IMR-90 (cell line): ENCODE data around the gene HOXA3. TPM values are rescaled to one million over a fixed set of nuclear protein-coding genes. Genes with fewer than 3 reads are reported as not detected.

ENCODE experiments used
- ATAC-seq: fragments of 200-7000 bp; cut with Tn5 transposase; 2 replicates; pipeline ENCODE4 v1.9.1; 2020; ENCODE audit warnings: low read depth, mild to moderate bottlenecking, moderate library complexity
- BruUV-seq: library from RNA; stranded (reverse); fragments of 400-500 nt; replicated peaks from 2 replicates; lab custom pipeline; 2021; lab: Mats Ljungman, UMichigan
- CTCF ChIA-PET: fragments of 300-600 bp; formaldehyde crosslinking; extraction: SDS; loops from one replicate; lab custom pipeline; 2021; ENCODE audit warnings: antibody characterized with exemption; lab: Yijun Ruan, JAX
- POLR2A ChIA-PET: fragments of 300-600 bp; sonication (Branson Sonifier 250); formaldehyde crosslinking; loops from one replicate; lab custom pipeline; 2022; ENCODE audit warnings: antibody characterized with exemption; ENCODE audit not compliant: unreplicated experiment; lab: Charles Lee
- DNase-seq: peaks from one replicate; pipeline ENCODE4 v3.0.0; 2013
- H2AFZ ChIP-seq: replicated peaks from 2 replicates; pipeline ENCODE3; 2013; ENCODE audit warnings: low read length, mild to moderate bottlenecking; ENCODE audit not compliant: poor library complexity
- H2AK5ac ChIP-seq: 2 replicates; pipeline ENCODE4 v1.6.1; 2013; ENCODE audit warnings: low read depth, low read length, inconsistent platforms
- H2AK9ac ChIP-seq: replicated peaks from 2 replicates; pipeline ENCODE3; 2013; ENCODE audit warnings: mild to moderate bottlenecking, low read depth, low read length, moderate library complexity; ENCODE audit not compliant: poor library complexity
- H2BK120ac ChIP-seq: 2 replicates; pipeline ENCODE4 v1.6.1; 2013; ENCODE audit warnings: low read depth, low read length, inconsistent platforms
- H2BK15ac ChIP-seq: 3 replicates; pipeline ENCODE4 v1.6.1; 2013; ENCODE audit warnings: low read depth, low read length, inconsistent platforms
- H2BK20ac ChIP-seq: 2 replicates; pipeline ENCODE4 v1.6.1; 2013; ENCODE audit warnings: low read depth, mild to moderate bottlenecking, inconsistent platforms, low read length, moderate library complexity
- H2BK5ac ChIP-seq: 2 replicates; pipeline ENCODE4 v1.6.1; 2013; ENCODE audit warnings: mild to moderate bottlenecking, low read depth, low read length, inconsistent platforms; ENCODE audit not compliant: poor library complexity, severe bottlenecking
- H3K14ac ChIP-seq: replicated peaks from 2 replicates; pipeline ENCODE4 v1.6.1; 2013; ENCODE audit warnings: low read depth, low read length, inconsistent platforms
- H3K18ac ChIP-seq: 2 replicates; pipeline ENCODE4 v1.6.1; 2013; ENCODE audit warnings: low read depth, low read length, control low read depth
- H3K23ac ChIP-seq: 2 replicates; pipeline ENCODE4 v1.6.1; 2013; ENCODE audit warnings: low read depth, low read length, inconsistent platforms
- H3K27ac ChIP-seq: 2 replicates; pipeline ENCODE4 v1.5.1; 2013; ENCODE audit warnings: mild to moderate bottlenecking, control low read depth, low read length; ENCODE audit not compliant: insufficient read depth
- H3K27me3 ChIP-seq: 2 replicates; pipeline ENCODE4 v1.6.1; 2013; ENCODE audit warnings: low read length; ENCODE audit not compliant: control insufficient read depth, insufficient read depth
- H3K36me3 ChIP-seq: 2 replicates; pipeline ENCODE4 v1.6.1; 2013; ENCODE audit warnings: low read length, mixed read lengths; ENCODE audit not compliant: control insufficient read depth, insufficient read depth
- H3K4ac ChIP-seq: 2 replicates; pipeline ENCODE4 v1.6.1; 2013; ENCODE audit warnings: low read depth, low read length, inconsistent platforms
- H3K4me1 ChIP-seq: 2 replicates; pipeline ENCODE4 v1.6.1; 2013; ENCODE audit warnings: low read length, mixed read lengths; ENCODE audit not compliant: control insufficient read depth, insufficient read depth
- H3K4me2 ChIP-seq: 2 replicates; pipeline ENCODE4 v1.6.1; 2013; ENCODE audit warnings: low read depth, mild to moderate bottlenecking, control low read depth, low read length, moderate library complexity
- H3K4me3 ChIP-seq: 2 replicates; pipeline ENCODE4 v1.5.1; 2013; ENCODE audit warnings: low read depth, mild to moderate bottlenecking, control low read depth, low read length, moderate library complexity; ENCODE audit not compliant: insufficient read depth
- H3K56ac ChIP-seq: 2 replicates; pipeline ENCODE4 v1.6.1; 2013; ENCODE audit warnings: low read length, inconsistent platforms; ENCODE audit not compliant: insufficient read depth; ENCODE audit errors: extremely low read depth
- H3K79me1 ChIP-seq, 2 experiments: 2 replicates each; pipeline ENCODE4 v1.6.1; 2013; ENCODE audit warnings: low read length in 2 of 2, inconsistent platforms in 1 of 2, low read depth in 1 of 2
- H3K9ac ChIP-seq: 2 replicates; pipeline ENCODE4 v1.6.1; 2013; ENCODE audit warnings: low read depth, low read length, control low read depth
- H3K9me1 ChIP-seq: 2 replicates; pipeline ENCODE4 v1.6.1; 2013; ENCODE audit warnings: low read length, inconsistent platforms; ENCODE audit not compliant: insufficient read depth
- H3K9me3 ChIP-seq: 2 replicates; pipeline ENCODE4 v1.6.1; 2013; ENCODE audit warnings: low read length; ENCODE audit not compliant: control insufficient read depth, insufficient read depth
- H4K20me1 ChIP-seq: 2 replicates; pipeline ENCODE4 v1.6.1; 2013; ENCODE audit warnings: low read length, inconsistent platforms; ENCODE audit not compliant: insufficient read depth
- H4K5ac ChIP-seq: 2 replicates; pipeline ENCODE4 v1.6.1; 2013; ENCODE audit warnings: mild to moderate bottlenecking, low read depth, low read length, control low read depth
- H4K8ac ChIP-seq, 2 experiments: 2 replicates each; pipeline ENCODE4 v1.6.1; 2013; ENCODE audit warnings: low read depth in 2 of 2, low read length in 2 of 2, control low read depth in 1 of 2, inconsistent platforms in 1 of 2
- H4K91ac ChIP-seq: 2 replicates; pipeline ENCODE4 v1.6.1; 2013; ENCODE audit warnings: low read depth, low read length, inconsistent platforms; ENCODE audit not compliant: insufficient read depth
- BHLHE40 ChIP-seq: fragments of 150-350 bp; IDR thresholded peaks from 2 replicates; pipeline ENCODE4 v1.6.1; 2016; ENCODE audit warnings: mild to moderate bottlenecking, low read depth, low read length
- CEBPB ChIP-seq: IDR thresholded peaks from 2 replicates; pipeline ENCODE4 v1.6.1; 2012; ENCODE audit warnings: low read depth, low read length, improper control_type of control experiment
- CHD1 ChIP-seq: IDR thresholded peaks from 2 replicates; pipeline ENCODE4 v1.6.1; 2012; ENCODE audit warnings: low read depth, low read length, improper control_type of control experiment
- FOS ChIP-seq: fragments of 150-350 bp; IDR thresholded peaks from 2 replicates; pipeline ENCODE4 v1.6.1; 2016; ENCODE audit warnings: low read depth, low read length
- MAFK ChIP-seq: IDR thresholded peaks from 2 replicates; pipeline ENCODE4 v1.6.1; 2012; ENCODE audit warnings: low read depth, low read length, improper control_type of control experiment
- MAZ ChIP-seq: IDR thresholded peaks from 2 replicates; pipeline ENCODE4 v1.6.1; 2012; ENCODE audit warnings: low read depth, mild to moderate bottlenecking, low read length, improper control_type of control experiment, moderate library complexity, borderline replicate concordance
- POLR2A ChIP-seq: IDR thresholded peaks from 2 replicates; pipeline ENCODE4 v1.6.1; 2012; ENCODE audit warnings: mild to moderate bottlenecking, low read depth, low read length
- RAD21 ChIP-seq: IDR thresholded peaks from 2 replicates; pipeline ENCODE4 v1.6.1; 2012; ENCODE audit warnings: low read length, improper control_type of control experiment
- RCOR1 ChIP-seq: IDR thresholded peaks from 2 replicates; pipeline ENCODE4 v1.6.1; 2012; ENCODE audit warnings: mild to moderate bottlenecking, low read length, improper control_type of control experiment; ENCODE audit not compliant: insufficient replicate concordance
- RFX5 ChIP-seq: IDR thresholded peaks from 2 replicates; pipeline ENCODE4 v1.8.0; 2012; ENCODE audit warnings: low read depth, mild to moderate bottlenecking, low read length, moderate library complexity
- SMC3 ChIP-seq: fragments of 150-350 bp; IDR thresholded peaks from 2 replicates; pipeline ENCODE4 v1.6.1; 2016; ENCODE audit warnings: low read depth, mild to moderate bottlenecking, antibody characterized with exemption, low read length, moderate library complexity
- WGBS, 2 experiments: methylation state at CpG; one replicate each; pipeline versions ENCODE4 v1.1.5 to v1.1.7; 2013; ENCODE audit warnings: missing lambda C conversion rate in 2 of 2; ENCODE audit not compliant: insufficient read length in 1 of 2; ENCODE audit errors: extremely low coverage in 2 of 2; 5-methylcytosine and 5-hydroxymethylcytosine counted together
- dilution Hi-C: fragments of 300-500 bp; cut with HindIII; formaldehyde crosslinking; loops from one replicate; pipeline ENCODE4 v1.14.3; 2018; ENCODE audit warnings: low sequenced_read_pairs; ENCODE audit not compliant: unreplicated experiment
- in situ Hi-C: fragments of 300-500 bp; cut with MboI; formaldehyde crosslinking; loops from 3 replicates; pipeline ENCODE4 v1.14.3; 2019; ENCODE audit warnings: low sequenced_read_pairs, inconsistent platforms, mixed read lengths
- intact Hi-C: fragments of 100-400 bp; cut with micrococcal nuclease; formaldehyde crosslinking; loops from 2 replicates; pipeline ENCODE4 v1.10.0; 2022
- polyA plus RNA-seq, 3 experiments: library from polyadenylated mRNA; depleted of rRNA; stranded (reverse); fragments of >200 nt; gene quantifications; 2 replicates each; pipeline ENCODE4 v1.2.3, GENCODE V29; 2012; ENCODE audit warnings: low replicate concordance in 1 of 3
- total RNA-seq: library from RNA; depleted of rRNA; stranded (reverse); fragments of >200 nt; gene quantifications from 2 replicates; pipeline ENCODE4 v1.2.3, GENCODE V29; 2012
- TF ChIP-seq, protein P1 (sequence below): fragments of 150-350 bp; IDR thresholded peaks from 2 replicates; pipeline ENCODE4 v1.6.1; 2016; ENCODE audit warnings: low read depth, mild to moderate bottlenecking, low read length, moderate library complexity, borderline replicate concordance
- TF ChIP-seq, protein P2 (sequence below): conservative IDR thresholded peaks from 2 replicates; pipeline ENCODE4 v1.5.1; 2012; ENCODE audit warnings: mild to moderate bottlenecking, low read depth, low read length, improper control_type of control experiment
- TF ChIP-seq, protein P3 (sequence below): fragments of 150-350 bp; IDR thresholded peaks from 2 replicates; pipeline ENCODE4 v1.6.1; 2017; ENCODE audit warnings: mild to moderate bottlenecking, antibody characterized with exemption, low read length, low read depth

HOXA3 gene
- total and polyA plus RNA-seq, 2 of the 4 experiments (the other 2 are of a cell fraction): 0.90 to 5.4 TPM

DNA sequence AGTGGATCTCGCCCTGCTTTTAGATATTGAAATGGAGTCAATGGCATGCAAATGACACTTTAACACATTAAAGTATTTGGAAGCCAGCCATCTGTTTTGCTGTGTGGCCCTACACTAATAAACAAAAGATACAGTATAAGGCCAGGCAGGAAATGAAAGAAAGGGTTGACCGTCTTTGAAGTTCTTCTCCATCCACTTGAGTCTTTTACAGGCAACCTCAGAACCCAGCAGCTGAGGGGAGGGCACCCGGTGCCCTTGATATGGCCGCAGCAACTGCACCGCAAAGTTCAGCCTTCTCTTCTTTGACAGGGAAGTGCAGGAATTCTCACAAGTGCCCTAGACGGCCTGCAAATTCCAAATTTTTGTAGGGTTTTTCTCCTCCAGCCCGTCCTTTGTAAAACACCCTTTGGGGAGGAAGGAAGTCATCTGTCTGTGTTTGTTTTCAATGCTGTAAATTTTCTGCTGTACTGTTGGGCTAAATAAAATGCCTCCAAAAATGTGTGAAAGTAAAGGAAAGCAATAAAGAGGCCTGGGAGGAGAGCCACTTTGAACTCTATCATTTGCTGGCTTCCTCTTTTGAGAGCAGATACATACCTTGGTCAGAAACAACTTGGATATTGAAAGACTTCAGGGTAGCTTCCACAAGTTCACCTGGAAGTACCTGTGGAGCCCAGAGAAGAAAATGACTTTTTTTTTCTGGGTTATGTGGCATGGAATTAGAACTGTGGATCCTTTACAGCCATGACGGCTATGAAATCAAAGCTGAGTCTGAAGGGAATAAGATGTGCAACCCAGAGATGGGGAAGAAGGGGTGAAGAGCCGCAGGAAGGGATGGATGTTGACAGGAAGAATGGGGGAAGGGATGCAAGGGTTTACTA is 60.2 kb downstream of the HOXA3 start:
- no peak for ATAC-seq
- no peak for DNase-seq
- Histone ChIP-seq H2BK120ac (no peak overlapping the region), H4K91ac (no peak overlapping the region), H2BK5ac (no peak overlapping the region), H2AK9ac (no peak overlapping the region), H2BK20ac (no peak overlapping the region), H3K14ac (no peak overlapping the region), H4K20me1 (peaks cover 3% of the 10 kb centered on the region), H3K9me3 (no peaks in the 10 kb centered on the region), H3K56ac (no peak overlapping the region), H3K9ac (no peak overlapping the region), H3K4ac (no peak overlapping the region), H3K9me1 (no peaks in the 10 kb centered on the region), H3K27ac (no peak overlapping the region), H3K4me3 (no peak overlapping the region), H3K4me1 (no peaks in the 10 kb centered on the region), H3K27me3 (peaks cover 4% of the 10 kb centered on the region; the same call in 1 of the 2 replicates), H2AK5ac (no peak overlapping the region), H4K8ac (no peak overlapping the region), H3K36me3 (no peaks in the 10 kb centered on the region), H2AFZ (no peak overlapping the region), H3K79me1 (peaks cover 10 to 16% of the 10 kb centered on the region in 2 experiments; a peak in 3 of 4 replicates), H4K5ac (no peak overlapping the region), H2BK15ac (no peak overlapping the region), H3K4me2 (no peak overlapping the region), H3K18ac (no peak overlapping the region), H3K23ac (no peak overlapping the region)
- TF ChIP-seq, protein P1, sequence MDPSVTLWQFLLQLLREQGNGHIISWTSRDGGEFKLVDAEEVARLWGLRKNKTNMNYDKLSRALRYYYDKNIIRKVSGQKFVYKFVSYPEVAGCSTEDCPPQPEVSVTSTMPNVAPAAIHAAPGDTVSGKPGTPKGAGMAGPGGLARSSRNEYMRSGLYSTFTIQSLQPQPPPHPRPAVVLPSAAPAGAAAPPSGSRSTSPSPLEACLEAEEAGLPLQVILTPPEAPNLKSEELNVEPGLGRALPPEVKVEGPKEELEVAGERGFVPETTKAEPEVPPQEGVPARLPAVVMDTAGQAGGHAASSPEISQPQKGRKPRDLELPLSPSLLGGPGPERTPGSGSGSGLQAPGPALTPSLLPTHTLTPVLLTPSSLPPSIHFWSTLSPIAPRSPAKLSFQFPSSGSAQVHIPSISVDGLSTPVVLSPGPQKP: no peak
- TF ChIP-seq POLR2A (no peak), FOS (no peak), SMC3 (no peak), RFX5 (no peak), BHLHE40 (no peak), RAD21 (no peak), CEBPB (no peak), MAFK (no peak), CHD1 (no peak), RCOR1 (no peak), MAZ (no peak)
- TF ChIP-seq, protein P2, sequence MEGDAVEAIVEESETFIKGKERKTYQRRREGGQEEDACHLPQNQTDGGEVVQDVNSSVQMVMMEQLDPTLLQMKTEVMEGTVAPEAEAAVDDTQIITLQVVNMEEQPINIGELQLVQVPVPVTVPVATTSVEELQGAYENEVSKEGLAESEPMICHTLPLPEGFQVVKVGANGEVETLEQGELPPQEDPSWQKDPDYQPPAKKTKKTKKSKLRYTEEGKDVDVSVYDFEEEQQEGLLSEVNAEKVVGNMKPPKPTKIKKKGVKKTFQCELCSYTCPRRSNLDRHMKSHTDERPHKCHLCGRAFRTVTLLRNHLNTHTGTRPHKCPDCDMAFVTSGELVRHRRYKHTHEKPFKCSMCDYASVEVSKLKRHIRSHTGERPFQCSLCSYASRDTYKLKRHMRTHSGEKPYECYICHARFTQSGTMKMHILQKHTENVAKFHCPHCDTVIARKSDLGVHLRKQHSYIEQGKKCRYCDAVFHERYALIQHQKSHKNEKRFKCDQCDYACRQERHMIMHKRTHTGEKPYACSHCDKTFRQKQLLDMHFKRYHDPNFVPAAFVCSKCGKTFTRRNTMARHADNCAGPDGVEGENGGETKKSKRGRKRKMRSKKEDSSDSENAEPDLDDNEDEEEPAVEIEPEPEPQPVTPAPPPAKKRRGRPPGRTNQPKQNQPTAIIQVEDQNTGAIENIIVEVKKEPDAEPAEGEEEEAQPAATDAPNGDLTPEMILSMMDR: no peak
- TF ChIP-seq, protein P3, sequence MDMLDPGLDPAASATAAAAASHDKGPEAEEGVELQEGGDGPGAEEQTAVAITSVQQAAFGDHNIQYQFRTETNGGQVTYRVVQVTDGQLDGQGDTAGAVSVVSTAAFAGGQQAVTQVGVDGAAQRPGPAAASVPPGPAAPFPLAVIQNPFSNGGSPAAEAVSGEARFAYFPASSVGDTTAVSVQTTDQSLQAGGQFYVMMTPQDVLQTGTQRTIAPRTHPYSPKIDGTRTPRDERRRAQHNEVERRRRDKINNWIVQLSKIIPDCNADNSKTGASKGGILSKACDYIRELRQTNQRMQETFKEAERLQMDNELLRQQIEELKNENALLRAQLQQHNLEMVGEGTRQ: no peak
- CTCF ChIA-PET: interaction anchor here (0.7 kb wide), 1 partner anchor 397 kb away, joined by 3 read pairs; no protein-coding TSS in a partner anchor
- no TSS peak for BruUV-seq
- in situ Hi-C loops (no loop called here), intact Hi-C loops (no loop called here), dilution Hi-C loops (no loop called here)
- 83% methylated on average over 1 of the region's 9 CpGs; no CpG with 5 or more reads in 1 of the 2 experiments for WGBS, 2 experiments
- POLR2A ChIA-PET: no interaction called here
